HepG2 (cell line): ENCODE results near the gene MAP3K14. TPM values are rescaled to one million over a fixed set of nuclear protein-coding genes. Genes with fewer than 3 reads are reported as not detected.
A peak's percentile ranks its signal among the peaks of the same experiment; 100 is the strongest.

Experiments used
- ATAC-seq: fragments of 200-7000 bp; cut with Tn5 transposase; 3 replicates; pipeline ENCODE4 v1.9.1; 2020; ENCODE audit warnings: mild to moderate bottlenecking, moderate library complexity
- BruUV-seq: library from RNA; stranded (reverse); fragments of 400-500 nt; replicated peaks from 2 replicates; lab custom pipeline; 2021; lab: Mats Ljungman, UMichigan
- CTCF ChIA-PET: fragments of 300-600 bp; formaldehyde crosslinking; extraction: SDS; loops from one replicate; lab custom pipeline; 2021; ENCODE audit warnings: low total read pairs, inconsistent platforms, low intra/inter-chr PET ratio; lab: Yijun Ruan, JAX
- POLR2A ChIA-PET: fragments of 350-600 bp; sonication (Branson Sonifier 250); formaldehyde crosslinking; loops from one replicate; lab custom pipeline; 2020; ENCODE audit warnings: antibody characterized with exemption, inconsistent platforms; lab: Yijun Ruan, JAX
- DNase-seq: peaks from one replicate; pipeline ENCODE4 v3.0.0-alpha.2; 2015; ENCODE audit warnings: low spot score
- FAIRE-seq: peaks from 3 replicates; lab custom pipeline; 2011; peaks lifted over from hg19 to GRCh38; lab: Jason Lieb, UNC
- H2AFZ ChIP-seq: one replicate; pipeline ENCODE4 v1.6.1; 2011; ENCODE audit warnings: low read length, inconsistent platforms
- H3K27ac ChIP-seq: fragments of 300-600 bp; 3 replicates; pipeline ENCODE4 v1.8.0; 2011; ENCODE audit warnings: mixed run types, mild to moderate bottlenecking, mixed read lengths, low read length, inconsistent platforms; ENCODE audit not compliant: insufficient read depth; ENCODE audit errors: extremely low read length
- H3K27me3 ChIP-seq, 2 experiments: fragments of 200-600 bp in 1 of 2; 2 replicates in 1 of 2; 3 replicates in 1 of 2; pipeline versions ENCODE4 v1.6.0 to v1.8.0; 2011; ENCODE audit warnings: low read length in 2 of 2, mild to moderate bottlenecking in 2 of 2, moderate library complexity in 2 of 2, inconsistent platforms in 1 of 2; ENCODE audit not compliant: insufficient read depth in 2 of 2, control insufficient read depth in 1 of 2
- H3K36me3 ChIP-seq, 2 experiments: fragments of 200-600 bp in 1 of 2; replicated peaks in 1 of 2; 2 replicates in 1 of 2; 3 replicates in 1 of 2; pipeline versions ENCODE4 v1.5.1 to v1.8.0; 2011; ENCODE audit warnings: low read length in 2 of 2, inconsistent platforms in 1 of 2; ENCODE audit not compliant: insufficient read depth in 2 of 2, control insufficient read depth in 1 of 2
- H3K4me1 ChIP-seq: 2 replicates; pipeline ENCODE4 v1.5.1; 2012; ENCODE audit warnings: low read length, inconsistent platforms; ENCODE audit not compliant: insufficient read depth
- H3K4me2 ChIP-seq: 2 replicates; pipeline ENCODE4 v1.6.0; 2011; ENCODE audit warnings: low read depth, low read length, inconsistent platforms
- H3K4me3 ChIP-seq, 3 experiments: fragments of 200-600 bp in 1 of 3; sonication (generic), shearing (Covaris generic) in 1 of 3; replicated peaks in 1 of 3; 2 replicates each; pipeline ENCODE4 v1.5.1; 2011 to 2016; ENCODE audit warnings: low read length in 3 of 3, inconsistent platforms in 2 of 3, low read depth in 2 of 3, mild to moderate bottlenecking in 2 of 3, control low read depth in 1 of 3, mixed read lengths in 1 of 3; ENCODE audit not compliant: insufficient read depth in 1 of 3
- H3K79me2 ChIP-seq: one replicate; pipeline ENCODE4 v1.6.1; 2011; ENCODE audit warnings: low read length, inconsistent platforms; ENCODE audit not compliant: insufficient read depth
- H3K9ac ChIP-seq: 2 replicates; pipeline ENCODE4 v1.6.0; 2011; ENCODE audit warnings: mild to moderate bottlenecking, low read depth, low read length, inconsistent platforms; ENCODE audit not compliant: insufficient read depth
- H3K9me3 ChIP-seq: 2 replicates; pipeline ENCODE4 v1.5.1; 2012; ENCODE audit warnings: mild to moderate bottlenecking, low read length
- H4K20me1 ChIP-seq: 2 replicates; pipeline ENCODE4 v1.6.0; 2011; ENCODE audit warnings: inconsistent platforms, mild to moderate bottlenecking, low read length, moderate library complexity; ENCODE audit not compliant: insufficient read depth
- CTCF ChIP-seq: sonication (generic); formaldehyde crosslinking; IDR thresholded peaks from 2 replicates; pipeline ENCODE4 v1.5.0; 2020; ENCODE audit warnings: mild to moderate bottlenecking, missing genetic modification reagents, moderate library complexity
- DPF2 ChIP-seq: sonication (generic); formaldehyde crosslinking; IDR thresholded peaks from 2 replicates; pipeline ENCODE4 v1.4.0; 2020; ENCODE audit warnings: mild to moderate bottlenecking, low read depth, missing genetic modification reagents, borderline replicate concordance
- ISL2 ChIP-seq: sonication (generic); formaldehyde crosslinking; IDR thresholded peaks from 2 replicates; pipeline ENCODE4 v1.5.0; 2020; ENCODE audit warnings: missing genetic modification reagents
- MAFK ChIP-seq, 2 experiments: IDR thresholded peaks in 1 of 2; conservative IDR thresholded peaks in 1 of 2; 2 replicates each; pipeline ENCODE4 v1.6.1; 2011; ENCODE audit warnings: improper control_type of control experiment in 2 of 2, low read length in 2 of 2
- MTF2 ChIP-seq: sonication (generic); formaldehyde crosslinking; IDR thresholded peaks from 2 replicates; pipeline ENCODE4 v1.5.0; 2020; ENCODE audit warnings: missing genetic modification reagents, borderline replicate concordance
- MXD1 ChIP-seq: sonication (generic); formaldehyde crosslinking; IDR thresholded peaks from 2 replicates; pipeline ENCODE4 v1.4.0; 2020; ENCODE audit warnings: mild to moderate bottlenecking, missing genetic modification reagents
- PITX1 ChIP-seq: sonication (generic); formaldehyde crosslinking; IDR thresholded peaks from 2 replicates; pipeline ENCODE4 v1.5.1; 2020; ENCODE audit warnings: mild to moderate bottlenecking, missing genetic modification reagents
- SPEN ChIP-seq: sonication (generic); formaldehyde crosslinking; IDR thresholded peaks from 2 replicates; pipeline ENCODE4 v1.5.1; 2020; ENCODE audit warnings: low read depth, mild to moderate bottlenecking, missing genetic modification reagents
- STAG1 ChIP-seq: sonication (generic); formaldehyde crosslinking; IDR thresholded peaks from 2 replicates; pipeline ENCODE4 v1.4.0; 2020; ENCODE audit warnings: missing genetic modification reagents
- TOPORS ChIP-seq: sonication (generic); formaldehyde crosslinking; IDR thresholded peaks from 2 replicates; pipeline ENCODE4 v1.8.0; 2023; ENCODE audit warnings: mild to moderate bottlenecking, missing genetic modification reagents
- ZFYVE20 ChIP-seq: sonication (generic); formaldehyde crosslinking; IDR thresholded peaks from 2 replicates; pipeline ENCODE4 v1.8.0; 2023; ENCODE audit warnings: low read depth, mild to moderate bottlenecking, moderate library complexity, missing genetic modification reagents, borderline replicate concordance
- ZHX1 ChIP-seq: sonication (generic); formaldehyde crosslinking; IDR thresholded peaks from 2 replicates; pipeline ENCODE4 v1.8.1; 2022; ENCODE audit warnings: low read depth, mild to moderate bottlenecking, missing genetic modification reagents
- ZNF136 ChIP-seq: sonication (generic); formaldehyde crosslinking; IDR thresholded peaks from 2 replicates; pipeline ENCODE4 v1.8.1; 2022; ENCODE audit warnings: low read depth, mild to moderate bottlenecking, moderate library complexity, missing genetic modification reagents
- ZNF782 ChIP-seq: sonication (generic); formaldehyde crosslinking; IDR thresholded peaks from 2 replicates; pipeline ENCODE4 v1.4.0; 2020; ENCODE audit warnings: missing genetic modification reagents, mild to moderate bottlenecking, borderline replicate concordance
- WGBS: methylation state at CpG from one replicate; pipeline ENCODE4 v1.1.6; 2017; ENCODE audit warnings: low lambda C conversion rate; 5-methylcytosine and 5-hydroxymethylcytosine counted together
- in situ Hi-C: cut with HindIII; loops from 2 replicates; pipeline ENCODE4 v1.10.0; 2017; ENCODE audit warnings: low pct_unique_long_range_greater_than_20kb; ENCODE audit not compliant: extremely low pct_ligation_motif_present
- intact Hi-C: fragments of 100-400 bp; cut with micrococcal nuclease; formaldehyde crosslinking; loops from one replicate; pipeline ENCODE4 v1.10.0; 2022; ENCODE audit not compliant: unreplicated experiment
- polyA plus RNA-seq, 8 experiments: library from polyadenylated mRNA; depleted of rRNA in 3 of 8; stranded (reverse) in 7 of 8; unstranded in 1 of 8; fragments of >200 nt; fragmentation: Illumina TruSeq in 4 of 8; extraction: Trizol in 4 of 8; gene quantifications; 2 replicates each; pipeline versions ENCODE4 v1.2.1 to v1.2.3, GENCODE V29; 2011 to 2016; ENCODE audit warnings: low read depth in 4 of 8, missing spikeins in 1 of 8, mixed read lengths in 1 of 8; ENCODE audit not compliant: insufficient read depth in 1 of 8
- total RNA-seq, 5 experiments: library from RNA; depleted of rRNA; stranded (reverse); fragments of >200 nt; fragmentation: Illumina TruSeq; extraction: Trizol; gene quantifications; 2 replicates each; pipeline ENCODE4 v1.2.3, GENCODE V29; 2016; ENCODE audit warnings: low read depth in 1 of 5

MAP3K14 gene
- total and polyA plus RNA-seq, 2 of the 13 experiments (the other 11 are each of a cell fraction or from before 2014, with no cell fraction given) = 2.6 TPM

GRCh38 chr17:45311401-45311759, 5.4 kb downstream of the MAP3K14 start:
- in situ Hi-C loops = no loop called here
- H3K79me2 ChIP-seq = peaks cover 78% of the 10 kb centered on the region
- ChIA-PET POLR2A (interaction anchor here (0.9 to 3.6 kb wide), 7 partner anchors 18 to 163 kb away, joined by 3 to 28 read pairs (median 8); partner anchors contain the start of gene HEXIM1), CTCF (no interaction called here)
- FAIRE-seq = no peak
- no peaks in the 10 kb centered on the region for H3K27me3 ChIP-seq
- peak overlapping the region; percentile 46 for H3K9ac ChIP-seq
- H3K4me1 ChIP-seq = peaks cover 73% of the 10 kb centered on the region
- no peak for DNase-seq
- intact Hi-C loops = loop anchor here (5.0 kb wide), 1 partner anchor 61 kb away; no protein-coding TSS in a partner anchor
- peak overlapping the region; percentile 78 for H3K27ac ChIP-seq
- no peak overlapping the region for H2AFZ ChIP-seq
- H3K36me3 ChIP-seq = no peaks in the 10 kb centered on the region
- 0 out of 2 replicates have a peak, but pooled peaks have one; percentile 31 for TF ChIP-seq MTF2 (CRISPR knock-in tag)
- TF ChIP-seq SPEN (CRISPR knock-in tag) = 0 out of 2 replicates have a peak, but pooled peaks have one; percentile 15
- no peak for TF ChIP-seq ZNF782
- TF ChIP-seq ZHX1 (CRISPR knock-in tag) = 0 out of 2 replicates have a peak, but pooled peaks have one; percentile 21
- TF ChIP-seq ISL2 (CRISPR knock-in tag) = no peak
- TF ChIP-seq DPF2 (CRISPR knock-in tag) = no peak
- 0 out of 2 replicates have a peak, but pooled peaks have one; percentile 9 for TF ChIP-seq MXD1
- no peak for TF ChIP-seq ZFYVE20 (CRISPR knock-in tag)
- TF ChIP-seq PITX1 (CRISPR knock-in tag) = 0 out of 2 replicates have a peak, but pooled peaks have one; percentile 25
- TF ChIP-seq ZNF136 = 0 out of 2 replicates have a peak, but pooled peaks have one; percentile 64
- TF ChIP-seq CTCF (CRISPR knock-in tag) = peak; percentile 38
- TF ChIP-seq TOPORS (CRISPR knock-in tag) = 0 out of 2 replicates have a peak, but pooled peaks have one; percentile 17
- peak; percentile 29 for TF ChIP-seq STAG1
- no peak for TF ChIP-seq MAFK (conservative IDR thresholded peaks at IDR 0.05 in 1 of 2, IDR thresholded peaks at IDR 0.05 in 1 of 2; ENCODE audit: low read length in 2 of 2)
- H3K4me3 ChIP-seq = peak overlapping the region in 2 of 3 experiments; percentile 21 to 64; a peak in 3 of 6 replicates
- BruUV-seq = no TSS peak
- no peaks in the 10 kb centered on the region for H4K20me1 ChIP-seq
- H3K4me2 ChIP-seq = peak overlapping the region; percentile 75
- WGBS = 73% methylated on average over 4 of the region's 4 CpGs
- peak; percentile 5; the same call in 2 of the 3 replicates for ATAC-seq
- H3K9me3 ChIP-seq = no peaks in the 10 kb centered on the region
